MCF 10A (cell line): ENCODE results near the gene MED16. TPM values are rescaled to one million over a fixed set of nuclear protein-coding genes. Genes with fewer than 3 reads are reported as not detected.

Experiments
- BruUV-seq: library from RNA; stranded (reverse); fragments of 400-500 nt; replicated peaks from 2 replicates; lab custom pipeline; 2021; lab: Mats Ljungman, UMichigan
- CTCF ChIA-PET: fragments of 300-600 bp; sonication (Branson Sonifier 250); formaldehyde crosslinking; extraction: SDS; loops from one replicate; lab custom pipeline; 2021; ENCODE audit warnings: antibody characterized with exemption, inconsistent platforms; lab: Yijun Ruan, JAX
- POLR2A ChIA-PET: fragments of 300-600, 350-650 bp; sonication (Branson Sonifier 250); formaldehyde crosslinking; extraction: SDS; loops from one replicate; lab custom pipeline; 2020; ENCODE audit warnings: antibody characterized with exemption, inconsistent platforms; lab: Yijun Ruan, JAX
- DNase-seq: peaks from one replicate; pipeline ENCODE4 v3.0.0-alpha.2; 2018; ENCODE audit not compliant: unreplicated experiment
- H3K27ac Mint-ChIP-seq: one replicate; pipeline ENCODE4 v1.8.0; 2022; ENCODE audit warnings: mild to moderate bottlenecking, low read depth, mixed read lengths; ENCODE audit not compliant: unreplicated experiment
- H3K27me3 Mint-ChIP-seq: one replicate; pipeline ENCODE4 v1.8.0; 2022; ENCODE audit warnings: mixed read lengths; ENCODE audit not compliant: insufficient read depth, unreplicated experiment
- H3K36me3 Mint-ChIP-seq: one replicate; pipeline ENCODE4 v1.8.0; 2022; ENCODE audit warnings: mild to moderate bottlenecking, moderate library complexity, mixed read lengths; ENCODE audit not compliant: insufficient read depth, unreplicated experiment
- H3K4me1 Mint-ChIP-seq: one replicate; pipeline ENCODE4 v1.8.0; 2022; ENCODE audit warnings: mixed read lengths; ENCODE audit not compliant: insufficient read depth, unreplicated experiment
- H3K4me3 Mint-ChIP-seq: one replicate; pipeline ENCODE4 v1.8.0; 2022; ENCODE audit warnings: mild to moderate bottlenecking, moderate library complexity, mixed read lengths; ENCODE audit not compliant: unreplicated experiment
- H3K9me3 Mint-ChIP-seq: one replicate; pipeline ENCODE4 v1.8.0; 2022; ENCODE audit warnings: mixed read lengths; ENCODE audit not compliant: unreplicated experiment
- CTCF ChIP-seq: fragments of 200-600 bp; IDR thresholded peaks from one replicate; pipeline ENCODE4 v1.8.0; 2022; ENCODE audit warnings: antibody characterized with exemption, mild to moderate bottlenecking; ENCODE audit not compliant: unreplicated experiment
- intact Hi-C: fragments of 100-400 bp; cut with micrococcal nuclease; formaldehyde crosslinking; loops from 2 replicates; pipeline ENCODE4 v1.14.1; 2022
- total RNA-seq: library from RNA; stranded (reverse); gene quantifications from 2 replicates; pipeline ENCODE4 v1.2.3, GENCODE V29; 2022

MED16 gene
- total RNA-seq, 1 experiment from 2014 or later = 61.0 TPM

- BruUV-seq = no TSS peak
- DNase-seq = no peak
- H3K27ac Mint-ChIP-seq = no peak overlapping the region
- ChIA-PET POLR2A (no interaction called here), CTCF (interaction anchor here (0.5 kb wide), 1 partner anchor 90 kb away, joined by 3 read pairs; no protein-coding TSS in a partner anchor)
- H3K27me3 Mint-ChIP-seq = no peaks in the 10 kb centered on the region
- intact Hi-C loops = no loop called here
- no peak for TF ChIP-seq CTCF
- H3K9me3 Mint-ChIP-seq = no peaks in the 10 kb centered on the region
- H3K4me3 Mint-ChIP-seq = no peak overlapping the region
- peaks cover 25% of the 10 kb centered on the region for H3K36me3 Mint-ChIP-seq
- no peaks in the 10 kb centered on the region for H3K4me1 Mint-ChIP-seq
Observed at GRCh38 chr19:899336-900042, 6.5 kb upstream of the MED16 start.

- H3K4me3 Mint-ChIP-seq = no peak overlapping the region
- no peaks in the 10 kb centered on the region for H3K27me3 Mint-ChIP-seq
- no peak for TF ChIP-seq CTCF
- H3K36me3 Mint-ChIP-seq = peaks cover 25% of the 10 kb centered on the region
- ChIA-PET POLR2A (no interaction called here), CTCF (interaction anchor here (0.6 kb wide), 1 partner anchor 17 kb away, joined by 6 read pairs; no protein-coding TSS in a partner anchor)
- intact Hi-C loops = no loop called here
- no peak for DNase-seq
- H3K27ac Mint-ChIP-seq = no peak overlapping the region
- H3K9me3 Mint-ChIP-seq = no peaks in the 10 kb centered on the region
- H3K4me1 Mint-ChIP-seq = no peaks in the 10 kb centered on the region
- no TSS peak for BruUV-seq
Observed at GRCh38 chr19:898663-899062, 5.7 kb upstream of the MED16 start.

- DNase-seq = no peak
- intact Hi-C loops = no loop called here
- peak; percentile 27 for TF ChIP-seq CTCF
- ChIA-PET CTCF (interaction anchor here (0.6 to 1.1 kb wide), 2 partner anchors 91 to 128 kb away, joined by 3 read pairs; no protein-coding TSS in a partner anchor), POLR2A (interaction anchor here (0.6 kb wide), 1 partner anchor 18 kb away, joined by 3 read pairs; no protein-coding TSS in a partner anchor)
- Mint-ChIP-seq H3K27me3 (no peaks in the 10 kb centered on the region), H3K4me3 (no peak overlapping the region), H3K36me3 (peaks cover 33% of the 10 kb centered on the region), H3K9me3 (no peaks in the 10 kb centered on the region), H3K27ac (no peak overlapping the region), H3K4me1 (peaks cover 7% of the 10 kb centered on the region)
- no TSS peak for BruUV-seq
Observed at GRCh38 chr19:897442-898039, 4.6 kb upstream of the MED16 start.

- H3K36me3 Mint-ChIP-seq = peaks cover 33% of the 10 kb centered on the region
- no TSS peak for BruUV-seq
- TF ChIP-seq CTCF = no peak
Observed at GRCh38 chr19:896999-897398, 4.0 kb upstream of the MED16 start.

More at GRCh38 chr19:896999-897398, 4.0 kb upstream of the MED16 start:
- Mint-ChIP-seq H3K27me3 (no peaks in the 10 kb centered on the region), H3K27ac (no peak overlapping the region), H3K4me1 (peaks cover 7% of the 10 kb centered on the region), H3K9me3 (no peaks in the 10 kb centered on the region), H3K4me3 (no peak overlapping the region)
- DNase-seq = no peak
- intact Hi-C loops = no loop called here
- CTCF ChIA-PET = interaction anchor here (0.6 kb wide), 1 partner anchor 90 kb away, joined by 3 read pairs; no protein-coding TSS in a partner anchor
- POLR2A ChIA-PET = interaction anchor here (0.6 kb wide), 1 partner anchor 18 kb away, joined by 3 read pairs; no protein-coding TSS in a partner anchor
